ENCODE measurements around the gene BRD3. TPM values are rescaled to one million over a fixed set of nuclear protein-coding genes. Genes with fewer than 3 reads are reported as not detected.

Gene BRD3
- polyA plus RNA-seq, 6 donors from 2014 or later: 9.0 to 26.2 (median 15.1) TPM

GRCh38 chr9:134063571-134064450, 4.0 kb downstream of the BRD3 start:
- Mint-ChIP-seq H3K36me3 (no peaks in the 10 kb centered on the region), H3K4me1 (peaks cover 49 to 75% (median 69%) of the 10 kb centered on the region in 3 donors), H3K27me3 (no peaks in the 10 kb centered on the region), H3K4me3 (peak overlapping the region in 1 of 8 donors; percentile 64), H3K9me3 (no peaks in the 10 kb centered on the region), H3K27ac (peak overlapping the region in 1 of 6 donors; percentile 54)
- no peak for DNase-seq
- ATAC-seq (ENCODE audit: low read depth in 2 of 2): no peak

GRCh38 chr9:134063088-134063570, 4.7 kb downstream of the BRD3 start:
- ATAC-seq (ENCODE audit: low read depth in 2 of 2) (no peak), DNase-seq (no peak)
- H3K4me1 Mint-ChIP-seq: peaks cover 51 to 82% (median 71%) of the 10 kb centered on the region in 3 donors
- H3K27ac Mint-ChIP-seq: no peak overlapping the region
- peak overlapping the region in 1 of 8 donors; percentile 70 for H3K4me3 Mint-ChIP-seq
- no peaks in the 10 kb centered on the region for H3K36me3 Mint-ChIP-seq
- no peaks in the 10 kb centered on the region for H3K27me3 Mint-ChIP-seq
- no peaks in the 10 kb centered on the region for H3K9me3 Mint-ChIP-seq

- Mint-ChIP-seq H3K27ac (peak overlapping the region in 2 of 6 donors; percentile 34 to 54), H3K9me3 (no peaks in the 10 kb centered on the region), H3K36me3 (no peaks in the 10 kb centered on the region), H3K4me1 (peaks cover 51 to 83% (median 71%) of the 10 kb centered on the region in 3 donors), H3K27me3 (no peaks in the 10 kb centered on the region), H3K4me3 (peak overlapping the region in 4 of 8 donors; percentile 6 to 70 (median 32))
- ATAC-seq (ENCODE audit: low read depth in 2 of 2) (no peak), DNase-seq (no peak)
Measured at GRCh38 chr9:134062461-134063087, 5.3 kb downstream of the BRD3 start.

DNA sequence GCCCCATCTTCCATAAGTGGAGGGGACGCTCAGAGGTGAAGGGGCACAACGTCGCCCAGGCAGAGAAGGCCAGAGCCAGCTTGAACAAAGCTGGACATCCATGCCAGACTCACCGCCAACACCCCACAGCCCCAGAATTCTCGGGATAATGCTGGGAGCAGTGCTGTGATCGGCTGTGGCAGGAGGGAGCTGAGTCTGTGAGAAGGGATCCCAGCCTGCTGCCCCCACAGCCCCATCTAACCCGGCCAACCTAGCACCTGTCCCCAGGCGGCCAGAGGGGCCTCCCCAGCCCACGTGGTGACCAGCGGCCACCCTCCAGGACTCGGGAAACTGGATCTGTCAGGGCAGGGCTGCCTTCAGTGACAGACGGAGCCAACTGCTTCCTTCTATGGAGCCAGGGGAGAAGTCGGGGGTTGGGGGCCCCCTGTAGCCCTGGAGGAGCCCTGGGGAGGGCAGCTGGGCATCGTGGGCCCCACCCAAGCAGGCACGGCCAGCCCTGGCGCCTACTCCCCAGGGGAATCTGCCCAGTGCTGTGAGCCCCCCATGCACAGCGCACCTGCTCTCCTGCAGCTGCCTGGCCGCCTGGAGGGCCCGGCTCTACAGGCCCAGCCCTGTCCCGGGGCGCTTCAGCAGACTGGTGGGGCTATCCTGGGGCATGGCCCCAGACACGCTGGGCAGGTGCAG, 6.0 kb downstream of the BRD3 start:
- Mint-ChIP-seq H3K4me1 (peaks cover 51 to 87% (median 76%) of the 10 kb centered on the region in 3 donors), H3K27me3 (no peaks in the 10 kb centered on the region), H3K4me3 (peak overlapping the region in 2 of 8 donors; percentile 8 to 70), H3K9me3 (no peaks in the 10 kb centered on the region), H3K27ac (no peak overlapping the region), H3K36me3 (no peaks in the 10 kb centered on the region)
- ATAC-seq (ENCODE audit: low read depth in 2 of 2) (no peak), DNase-seq (no peak)

DNA sequence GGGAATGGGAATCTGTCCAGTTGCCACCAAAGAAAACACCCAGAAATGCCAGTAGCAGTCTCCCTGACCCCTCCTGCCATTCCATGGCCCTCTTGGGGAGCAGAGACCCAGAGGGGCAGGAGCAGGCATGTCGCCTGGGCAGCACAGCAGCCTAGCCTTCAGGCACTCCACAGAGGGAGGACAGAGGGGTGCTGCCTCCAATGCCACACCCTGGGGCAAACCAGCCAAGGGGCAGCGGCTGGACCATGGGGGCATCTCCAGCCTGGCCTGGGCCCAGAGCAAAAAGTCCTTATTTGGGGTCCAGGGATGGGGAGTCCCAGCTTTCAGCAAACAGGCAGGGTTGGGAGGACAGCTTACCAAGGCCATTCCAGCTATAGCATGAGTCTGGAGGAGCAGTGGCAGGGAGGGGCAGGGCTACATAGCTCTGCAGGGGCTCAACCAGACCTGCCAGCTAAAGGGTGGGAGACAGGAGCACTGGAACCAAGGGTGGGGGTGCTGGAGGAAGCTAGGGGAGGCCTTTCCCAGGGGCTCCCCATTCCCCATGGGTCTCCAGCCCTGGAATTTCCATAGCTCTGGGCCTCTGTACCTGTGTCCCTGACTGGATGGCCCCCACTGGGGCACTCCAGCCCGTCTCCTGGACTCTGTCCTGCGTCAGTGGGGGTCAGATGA, 6.7 kb downstream of the BRD3 start:
- Mint-ChIP-seq H3K4me1 (peaks cover 49 to 87% (median 72%) of the 10 kb centered on the region in 3 donors), H3K27me3 (no peaks in the 10 kb centered on the region), H3K36me3 (no peaks in the 10 kb centered on the region), H3K9me3 (no peaks in the 10 kb centered on the region), H3K4me3 (peak overlapping the region in 3 of 8 donors; percentile 28 to 90 (median 53)), H3K27ac (peak overlapping the region in 3 of 6 donors; percentile 52 to 88 (median 65))
- ATAC-seq (ENCODE audit: low read depth in 2 of 2) (no peak), DNase-seq (no peak)

- Mint-ChIP-seq H3K27me3 (no peaks in the 10 kb centered on the region), H3K4me1 (peaks cover 48 to 84% (median 65%) of the 10 kb centered on the region in 3 donors), H3K9me3 (no peaks in the 10 kb centered on the region), H3K27ac (peak overlapping the region in 5 of 6 donors; percentile 65 to 93 (median 86)), H3K4me3 (peak overlapping the region in 7 of 8 donors; percentile 26 to 90 (median 71)), H3K36me3 (no peaks in the 10 kb centered on the region)
- ATAC-seq (ENCODE audit: low read depth in 2 of 2) (no peak), DNase-seq (no peak)
Measured at GRCh38 chr9:134060546-134060945, 7.3 kb downstream of the BRD3 start.

DNA sequence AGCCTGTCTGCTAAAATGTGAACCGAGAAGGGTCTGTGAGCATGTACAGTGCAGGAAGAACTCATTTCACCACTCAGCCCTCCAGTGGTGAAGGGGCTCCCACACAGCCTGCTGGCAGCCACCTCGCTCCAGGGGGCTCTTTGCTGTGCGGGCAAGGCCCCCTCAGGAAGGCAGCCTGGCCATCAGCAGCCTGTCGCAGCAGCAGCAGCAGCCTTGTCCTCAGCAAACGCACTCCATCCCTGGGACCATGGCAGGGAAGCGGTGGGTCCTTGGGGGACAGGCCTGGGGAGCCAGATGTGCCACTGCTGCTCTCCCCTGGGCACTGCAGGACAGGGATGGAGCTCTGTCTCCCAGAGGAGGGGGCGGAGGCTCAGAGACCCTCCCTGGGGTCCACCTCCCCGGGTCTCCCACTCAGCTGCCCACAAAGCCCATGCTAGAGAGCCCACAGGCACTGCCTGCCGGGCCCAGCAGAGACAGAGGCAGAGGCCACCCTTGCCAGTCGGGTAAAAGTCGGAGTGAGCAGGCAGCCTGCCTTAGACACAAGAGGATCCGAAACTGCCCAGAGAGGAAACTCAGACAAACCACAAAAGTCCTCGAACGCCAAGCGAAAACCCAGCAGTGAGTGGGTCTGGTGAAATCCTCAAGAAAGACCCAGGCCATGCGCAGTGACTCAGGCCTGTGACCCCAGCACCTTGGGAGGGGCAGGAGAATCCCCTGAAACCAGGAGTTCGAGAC, 8.0 kb downstream of the BRD3 start:
- peak overlapping the region; percentile 49 to 90 (median 72) for H3K4me3 Mint-ChIP-seq
- H3K4me1 Mint-ChIP-seq: peaks cover 46 to 78% (median 60%) of the 10 kb centered on the region in 3 donors
- H3K27ac Mint-ChIP-seq: peak overlapping the region; percentile 27 to 93 (median 86)
- H3K36me3 Mint-ChIP-seq: no peaks in the 10 kb centered on the region
- no peaks in the 10 kb centered on the region for H3K27me3 Mint-ChIP-seq
- ATAC-seq (ENCODE audit: low read depth in 2 of 2): peak; percentile 99
- H3K9me3 Mint-ChIP-seq: no peaks in the 10 kb centered on the region
- peak; percentile 84 for DNase-seq

GRCh38 chr9:134059188-134059641, 8.6 kb downstream of the BRD3 start:
- Mint-ChIP-seq H3K27me3 (no peaks in the 10 kb centered on the region), H3K4me3 (peak overlapping the region in 5 of 8 donors; percentile 19 to 69 (median 49)), H3K4me1 (peaks cover 47 to 73% (median 55%) of the 10 kb centered on the region in 3 donors), H3K9me3 (no peaks in the 10 kb centered on the region), H3K36me3 (no peaks in the 10 kb centered on the region), H3K27ac (peak overlapping the region in 1 of 6 donors; percentile 41)
- DNase-seq (no peak), ATAC-seq (ENCODE audit: low read depth in 2 of 2) (no peak)

- no peaks in the 10 kb centered on the region for H3K9me3 Mint-ChIP-seq
- peak overlapping the region in 2 of 6 donors; percentile 41 to 47 for H3K27ac Mint-ChIP-seq
- H3K4me3 Mint-ChIP-seq: peak overlapping the region in 5 of 8 donors; percentile 13 to 69 (median 49)
- ATAC-seq (ENCODE audit: low read depth in 2 of 2) (no peak), DNase-seq (no peak)
- H3K36me3 Mint-ChIP-seq: no peaks in the 10 kb centered on the region
- peaks cover 47 to 73% (median 55%) of the 10 kb centered on the region in 3 donors for H3K4me1 Mint-ChIP-seq
- no peaks in the 10 kb centered on the region for H3K27me3 Mint-ChIP-seq
Measured at GRCh38 chr9:134058716-134059115, 9.1 kb downstream of the BRD3 start.

- Mint-ChIP-seq H3K4me1 (peaks cover 47 to 67% (median 49%) of the 10 kb centered on the region in 3 donors), H3K4me3 (peak overlapping the region in 1 of 8 donors; percentile 59), H3K27me3 (no peaks in the 10 kb centered on the region), H3K36me3 (no peaks in the 10 kb centered on the region), H3K27ac (peak overlapping the region in 2 of 6 donors; percentile 36 to 41), H3K9me3 (no peaks in the 10 kb centered on the region)
- ATAC-seq (ENCODE audit: low read depth in 2 of 2) (no peak), DNase-seq (no peak)
Measured at GRCh38 chr9:134057751-134058701, 9.8 kb downstream of the BRD3 start.

DNA sequence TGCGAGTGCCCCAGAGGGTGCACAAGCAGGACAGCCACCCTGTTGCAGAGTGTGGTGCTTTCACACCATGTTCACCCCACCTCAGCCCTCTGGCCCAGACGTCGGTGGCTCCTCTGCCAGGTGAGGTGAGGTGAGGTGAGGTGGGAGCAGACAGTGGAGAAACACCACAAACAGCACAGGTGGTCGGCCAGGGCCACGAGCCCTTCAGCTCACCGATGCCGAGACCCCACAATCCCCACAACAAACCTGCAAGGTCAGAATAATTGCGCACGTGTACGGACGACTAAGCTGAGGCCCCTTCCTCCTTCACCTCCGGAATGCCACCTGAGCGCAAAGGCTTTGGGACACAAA, 10.5 kb downstream of the BRD3 start:
- Mint-ChIP-seq H3K9me3 (no peaks in the 10 kb centered on the region), H3K27ac (peak overlapping the region in 2 of 6 donors; percentile 29 to 56), H3K4me3 (no peak overlapping the region), H3K27me3 (no peaks in the 10 kb centered on the region), H3K4me1 (peaks cover 40 to 59% (median 48%) of the 10 kb centered on the region in 3 donors), H3K36me3 (no peaks in the 10 kb centered on the region)
- ATAC-seq (ENCODE audit: low read depth in 2 of 2) (no peak), DNase-seq (no peak)

Data from naive B cell (primary cell).